HEK293T (cell line): ENCODE results near the gene LITAFD.

Experiments used
- CTCF ChIA-PET: fragments of 350-600 bp; formaldehyde crosslinking; extraction: SDS; loops from one replicate; lab custom pipeline; 2021; ENCODE audit warnings: antibody characterized with exemption, inconsistent platforms; lab: Yijun Ruan, JAX
- POLR2A ChIA-PET: fragments of 350-600 bp; formaldehyde crosslinking; extraction: SDS; loops from one replicate; lab custom pipeline; 2020; ENCODE audit warnings: antibody characterized with exemption, inconsistent platforms; lab: Yijun Ruan, JAX
- DNase-seq: peaks from one replicate; pipeline ENCODE4 v3.0.0; 2012; ENCODE audit warnings: mixed read lengths; ENCODE audit errors: extremely low spot score
- ARNT ChIP-seq: fragments of 450-650 bp; IDR thresholded peaks from 2 replicates; pipeline ENCODE4 v1.6.1; 2017; ENCODE audit warnings: mild to moderate bottlenecking
- BHLHE40 ChIP-seq: fragments of 450-650 bp; IDR thresholded peaks from 2 replicates; pipeline ENCODE4 v1.6.1; 2016; ENCODE audit warnings: mild to moderate bottlenecking, moderate library complexity, borderline replicate concordance
- CTBP1 ChIP-seq: fragments of 450-650 bp; IDR thresholded peaks from 2 replicates; pipeline ENCODE4 v1.6.1; 2016; ENCODE audit warnings: borderline replicate concordance
- ELF4 ChIP-seq: fragments of 450-650 bp; IDR thresholded peaks from 2 replicates; pipeline ENCODE4 v1.6.1; 2017; ENCODE audit warnings: antibody characterized with exemption
- FOXA1 ChIP-seq: fragments of 450-650 bp; IDR thresholded peaks from 2 replicates; pipeline ENCODE4 v1.6.1; 2016; ENCODE audit warnings: mild to moderate bottlenecking
- FOXK2 ChIP-seq: fragments of 450-650 bp; IDR thresholded peaks from 2 replicates; pipeline ENCODE4 v1.6.1; 2016; ENCODE audit warnings: mild to moderate bottlenecking
- FOXM1 ChIP-seq: fragments of 450-650 bp; IDR thresholded peaks from 2 replicates; pipeline ENCODE4 v1.6.1; 2017; ENCODE audit warnings: mild to moderate bottlenecking, borderline replicate concordance
- HDGF ChIP-seq: fragments of 450-650 bp; IDR thresholded peaks from 2 replicates; pipeline ENCODE4 v1.6.1; 2017; ENCODE audit warnings: antibody characterized with exemption, borderline replicate concordance
- L3MBTL2 ChIP-seq: fragments of 450-650 bp; conservative IDR thresholded peaks from 2 replicates; pipeline ENCODE4 v1.6.1; 2016; ENCODE audit warnings: mild to moderate bottlenecking
- LEF1 ChIP-seq: fragments of 450-650 bp; IDR thresholded peaks from 2 replicates; pipeline ENCODE4 v1.6.1; 2017; ENCODE audit warnings: mild to moderate bottlenecking, borderline replicate concordance
- NFRKB ChIP-seq: fragments of 450-650 bp; IDR thresholded peaks from 2 replicates; pipeline ENCODE4 v1.6.1; 2016; ENCODE audit warnings: mild to moderate bottlenecking, moderate library complexity
- SP1 ChIP-seq: fragments of 450-650 bp; IDR thresholded peaks from 2 replicates; pipeline ENCODE4 v1.6.1; 2017
- SUZ12 ChIP-seq: fragments of 450-650 bp; IDR thresholded peaks from 2 replicates; pipeline ENCODE4 v1.6.1; 2016; ENCODE audit warnings: mild to moderate bottlenecking
- TARDBP ChIP-seq: fragments of 450-650 bp; IDR thresholded peaks from 2 replicates; pipeline ENCODE4 v1.6.1; 2016
- ZNF384 ChIP-seq: fragments of 450-650 bp; IDR thresholded peaks from 2 replicates; pipeline ENCODE4 v1.6.1; 2016
- TF ChIP-seq, protein P1 (sequence below): fragments of 450-650 bp; IDR thresholded peaks from 2 replicates; pipeline ENCODE4 v1.6.1; 2016

The LITAFD gene

GRCh38 chr16:8899709-8900317 is 17.7 kb downstream of the LITAFD start:
- ChIA-PET POLR2A (no interaction called here), CTCF (interaction anchor here (0.5 kb wide), 1 partner anchor 38 kb away, joined by 3 read pairs; no protein-coding TSS in a partner anchor)
- TF ChIP-seq FOXA1, result no peak
- no peak for TF ChIP-seq SP1
- TF ChIP-seq TARDBP, result no peak
- DNase-seq, result no peak

DNA sequence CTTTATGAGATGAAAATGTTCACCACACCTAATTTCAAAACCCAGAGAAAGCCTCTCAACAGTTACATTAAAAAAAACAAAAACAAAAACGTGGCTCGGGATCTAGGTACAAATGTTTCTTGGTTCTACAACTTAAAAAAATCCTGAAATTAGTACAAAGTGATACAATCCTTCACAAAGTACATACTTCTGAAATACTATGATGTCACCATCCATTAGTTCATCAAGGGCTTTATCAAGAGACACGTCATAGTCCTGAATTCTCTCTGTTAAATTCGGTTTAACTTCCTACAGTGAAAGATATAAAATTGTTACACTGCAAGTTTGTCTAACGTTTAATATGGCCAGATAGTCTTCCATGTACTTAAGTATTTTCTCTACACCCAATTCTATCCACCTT is 18.2 kb downstream of the LITAFD start:
- no peak for DNase-seq
- CTCF ChIA-PET, result interaction anchor here (0.7 kb wide), 1 partner anchor 109 kb away, joined by 3 read pairs; no protein-coding TSS in a partner anchor
- POLR2A ChIA-PET, result no interaction called here
- no peak for TF ChIP-seq FOXA1

GRCh38 chr16:8901320-8901861 is 19.2 kb downstream of the LITAFD start:
- POLR2A ChIA-PET, result no interaction called here
- CTCF ChIA-PET, result interaction anchor here (0.7 to 1.3 kb wide), 2 partner anchors 107 to 108 kb away, joined by 3 read pairs; no protein-coding TSS in a partner anchor
- DNase-seq, result no peak
- TF ChIP-seq ARNT (no peak), L3MBTL2 (no peak), FOXA1 (no peak), BHLHE40 (no peak), HDGF (no peak), FOXK2 (no peak), TARDBP (no peak), SP1 (no peak)

DNA sequence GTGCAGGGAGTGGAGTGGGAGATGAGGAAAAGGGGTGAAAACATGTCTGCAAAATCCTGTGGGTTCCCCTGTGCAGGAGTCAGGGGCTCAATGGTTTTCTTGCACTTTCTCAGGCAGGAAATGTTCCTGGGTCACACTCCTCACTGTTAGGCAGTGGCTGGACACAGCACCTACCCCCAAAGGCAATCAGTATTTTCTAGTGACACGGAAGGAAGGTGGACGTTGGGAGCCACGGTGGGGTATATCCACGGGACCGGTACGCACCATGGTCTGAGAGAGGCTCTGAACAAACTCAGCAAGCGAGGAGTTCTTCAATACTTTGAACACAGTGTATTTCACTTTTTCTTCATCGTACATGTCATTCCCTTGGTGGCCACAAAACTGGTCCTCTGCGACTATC is 20.9 kb downstream of the LITAFD start:
- CTCF ChIA-PET, result interaction anchor here (1.3 kb wide), 1 partner anchor 106 kb away, joined by 3 read pairs; no protein-coding TSS in a partner anchor
- no peak for DNase-seq
- TF ChIP-seq FOXA1 (no peak), FOXM1 (no peak), LEF1 (no peak), HDGF (no peak), SUZ12 (no peak), SP1 (no peak), TARDBP (no peak), NFRKB (no peak), ELF4 (no peak), ARNT (no peak), FOXK2 (no peak), BHLHE40 (no peak), L3MBTL2 (no peak), ZNF384 (no peak)
- TF ChIP-seq, protein P1, sequence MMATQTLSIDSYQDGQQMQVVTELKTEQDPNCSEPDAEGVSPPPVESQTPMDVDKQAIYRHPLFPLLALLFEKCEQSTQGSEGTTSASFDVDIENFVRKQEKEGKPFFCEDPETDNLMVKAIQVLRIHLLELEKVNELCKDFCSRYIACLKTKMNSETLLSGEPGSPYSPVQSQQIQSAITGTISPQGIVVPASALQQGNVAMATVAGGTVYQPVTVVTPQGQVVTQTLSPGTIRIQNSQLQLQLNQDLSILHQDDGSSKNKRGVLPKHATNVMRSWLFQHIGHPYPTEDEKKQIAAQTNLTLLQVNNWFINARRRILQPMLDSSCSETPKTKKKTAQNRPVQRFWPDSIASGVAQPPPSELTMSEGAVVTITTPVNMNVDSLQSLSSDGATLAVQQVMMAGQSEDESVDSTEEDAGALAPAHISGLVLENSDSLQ, result no peak
- POLR2A ChIA-PET, result no interaction called here

DNA sequence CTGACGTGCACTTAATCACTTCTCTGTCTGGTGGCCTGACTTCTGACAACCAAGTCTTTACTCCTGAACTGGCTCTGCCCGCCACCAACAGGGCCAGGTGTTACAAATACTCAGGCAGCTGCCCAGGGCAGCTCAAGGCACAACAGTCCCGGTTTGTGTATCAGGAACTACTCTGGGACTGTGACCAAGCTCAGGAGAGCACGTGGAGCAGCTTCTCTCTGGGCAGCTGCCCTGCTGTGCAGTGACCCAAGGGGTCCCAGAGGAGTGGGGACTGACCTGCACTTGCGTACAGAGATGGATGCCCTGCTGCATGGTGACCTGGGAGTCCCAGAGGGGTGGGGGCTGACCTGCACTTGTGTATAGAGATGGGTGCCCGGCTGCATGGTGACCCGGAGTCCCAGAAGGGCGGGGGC is 21.9 kb downstream of the LITAFD start:
- ChIA-PET CTCF (no interaction called here), POLR2A (no interaction called here)
- no peak for DNase-seq
- TF ChIP-seq FOXK2 (no peak), FOXM1 (no peak), ZNF384 (no peak), SP1 (no peak), NFRKB (no peak), HDGF (no peak), LEF1 (no peak), TARDBP (no peak), ARNT (no peak), ELF4 (no peak), L3MBTL2 (no peak), CTBP1 (no peak), SUZ12 (no peak), FOXA1 (no peak)
- TF ChIP-seq, protein P1, result no peak

GRCh38 chr16:8905168-8905762 is 23.1 kb downstream of the LITAFD start:
- TF ChIP-seq, protein P1, result no peak
- no peak for TF ChIP-seq SP1
- no peak for TF ChIP-seq FOXM1
- TF ChIP-seq ZNF384, result no peak
- TF ChIP-seq LEF1, result no peak
- no peak for TF ChIP-seq SUZ12
- no peak for TF ChIP-seq FOXK2
- TF ChIP-seq L3MBTL2, result no peak
- TF ChIP-seq NFRKB, result no peak
- no peak for TF ChIP-seq HDGF
- TF ChIP-seq BHLHE40, result no peak
- TF ChIP-seq ARNT, result no peak
- TF ChIP-seq CTBP1, result no peak
- no peak for TF ChIP-seq TARDBP
- no peak for TF ChIP-seq ELF4
- no peak for TF ChIP-seq FOXA1
- ChIA-PET POLR2A (no interaction called here), CTCF (interaction anchor here (1.0 kb wide), 1 partner anchor 103 kb away, joined by 5 read pairs; no protein-coding TSS in a partner anchor)
- DNase-seq, result no peak
